Stimulated activated naive CD4-positive, alpha-beta T cell treated with Interleukin-2 at 50 U/mL for 16 hours (primary cell): ENCODE results near the gene SUN1.
"Not testable (repeated sequence)": the region's sequence is repeated elsewhere in the genome, so short reads cannot be mapped to it uniquely, and the experiment has no call there.

ENCODE experiments used
- DNase-seq: peaks from one replicate; lab custom pipeline; 2025; lab: John Stamatoyannopoulos, UW

Gene SUN1, protein sequence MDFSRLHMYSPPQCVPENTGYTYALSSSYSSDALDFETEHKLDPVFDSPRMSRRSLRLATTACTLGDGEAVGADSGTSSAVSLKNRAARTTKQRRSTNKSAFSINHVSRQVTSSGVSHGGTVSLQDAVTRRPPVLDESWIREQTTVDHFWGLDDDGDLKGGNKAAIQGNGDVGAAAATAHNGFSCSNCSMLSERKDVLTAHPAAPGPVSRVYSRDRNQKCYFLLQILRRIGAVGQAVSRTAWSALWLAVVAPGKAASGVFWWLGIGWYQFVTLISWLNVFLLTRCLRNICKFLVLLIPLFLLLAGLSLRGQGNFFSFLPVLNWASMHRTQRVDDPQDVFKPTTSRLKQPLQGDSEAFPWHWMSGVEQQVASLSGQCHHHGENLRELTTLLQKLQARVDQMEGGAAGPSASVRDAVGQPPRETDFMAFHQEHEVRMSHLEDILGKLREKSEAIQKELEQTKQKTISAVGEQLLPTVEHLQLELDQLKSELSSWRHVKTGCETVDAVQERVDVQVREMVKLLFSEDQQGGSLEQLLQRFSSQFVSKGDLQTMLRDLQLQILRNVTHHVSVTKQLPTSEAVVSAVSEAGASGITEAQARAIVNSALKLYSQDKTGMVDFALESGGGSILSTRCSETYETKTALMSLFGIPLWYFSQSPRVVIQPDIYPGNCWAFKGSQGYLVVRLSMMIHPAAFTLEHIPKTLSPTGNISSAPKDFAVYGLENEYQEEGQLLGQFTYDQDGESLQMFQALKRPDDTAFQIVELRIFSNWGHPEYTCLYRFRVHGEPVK

DNA sequence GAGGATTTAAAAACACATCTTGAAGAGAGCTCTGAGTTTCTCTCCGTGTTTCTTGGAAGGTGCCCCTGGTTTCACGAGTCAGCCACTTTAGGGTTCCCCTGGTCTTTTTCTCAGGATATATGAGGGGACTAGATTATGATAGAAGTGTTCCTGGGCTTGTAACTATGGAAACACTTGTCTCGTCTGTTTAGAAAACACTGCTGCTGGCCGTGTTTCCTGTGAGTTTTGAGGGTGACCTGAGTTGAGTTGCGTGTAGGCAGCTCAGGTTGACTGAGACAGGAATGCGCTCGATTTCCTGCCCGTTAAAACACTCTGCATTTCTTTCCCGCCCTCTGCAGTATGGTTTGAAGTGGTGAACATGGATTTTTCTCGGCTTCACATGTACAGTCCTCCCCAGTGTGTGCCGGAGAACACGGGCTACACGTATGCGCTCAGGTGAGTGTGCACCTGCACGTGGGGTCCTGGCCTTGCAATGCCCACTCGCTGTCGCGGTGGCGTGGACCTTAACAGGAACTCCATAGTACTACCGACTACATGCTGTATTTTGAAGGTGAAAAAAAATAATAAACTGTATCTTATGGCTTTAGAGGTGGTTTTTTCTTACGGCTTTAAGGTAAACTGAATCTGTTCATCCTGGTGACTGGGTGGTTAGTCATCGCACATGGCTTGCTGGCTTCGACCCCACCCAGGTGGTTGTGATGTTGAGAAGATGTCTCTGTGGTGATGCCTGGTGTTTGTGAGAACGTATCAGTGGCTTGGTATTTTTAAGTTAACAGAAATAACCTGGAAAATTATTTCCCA lies at the start of gene SUN1:
SUN1 (plus strand) TSS at position 310 of the 801 bp plus-strand sequence; CDS start at position 359, 49 bp downstream.
- peak; percentile 67 for DNase-seq

DNA sequence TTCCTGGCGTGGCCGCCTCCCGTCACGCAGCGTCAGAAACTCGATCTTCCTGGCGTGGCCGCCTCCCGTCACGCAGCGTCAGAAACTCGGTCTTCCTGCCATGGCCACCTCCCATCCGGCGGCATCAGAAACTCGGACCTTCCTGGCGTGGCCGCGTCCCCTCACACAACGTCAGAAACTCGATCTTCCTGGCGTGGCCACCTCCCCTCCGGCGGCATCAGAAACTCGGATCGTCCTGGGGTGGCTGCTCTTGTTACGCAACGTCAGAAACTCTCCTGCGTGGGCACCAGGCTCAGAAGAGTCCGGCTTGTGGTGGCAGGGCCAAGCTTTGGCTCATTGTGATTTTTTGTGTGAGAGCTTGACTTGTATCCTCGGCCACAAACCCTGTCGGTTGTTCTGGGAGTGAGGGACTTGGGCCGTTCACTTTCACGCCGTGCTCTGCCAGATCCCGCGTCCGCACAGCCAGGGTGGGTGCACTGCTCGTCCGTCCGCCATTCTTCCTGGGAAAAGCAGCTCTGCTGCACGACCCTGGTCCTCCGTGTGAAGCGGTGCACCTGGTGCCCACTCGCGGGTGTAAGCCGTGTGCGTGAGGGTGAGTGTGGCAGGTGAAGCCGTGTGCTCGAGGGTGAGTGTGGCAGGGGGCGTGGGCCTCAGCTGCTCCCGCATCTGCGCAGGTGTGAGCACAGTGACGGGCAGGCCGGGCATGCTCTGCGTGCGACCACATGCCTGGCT lies 49.4 kb upstream of the SUN1 start:
- DNase-seq, result no peak

DNA sequence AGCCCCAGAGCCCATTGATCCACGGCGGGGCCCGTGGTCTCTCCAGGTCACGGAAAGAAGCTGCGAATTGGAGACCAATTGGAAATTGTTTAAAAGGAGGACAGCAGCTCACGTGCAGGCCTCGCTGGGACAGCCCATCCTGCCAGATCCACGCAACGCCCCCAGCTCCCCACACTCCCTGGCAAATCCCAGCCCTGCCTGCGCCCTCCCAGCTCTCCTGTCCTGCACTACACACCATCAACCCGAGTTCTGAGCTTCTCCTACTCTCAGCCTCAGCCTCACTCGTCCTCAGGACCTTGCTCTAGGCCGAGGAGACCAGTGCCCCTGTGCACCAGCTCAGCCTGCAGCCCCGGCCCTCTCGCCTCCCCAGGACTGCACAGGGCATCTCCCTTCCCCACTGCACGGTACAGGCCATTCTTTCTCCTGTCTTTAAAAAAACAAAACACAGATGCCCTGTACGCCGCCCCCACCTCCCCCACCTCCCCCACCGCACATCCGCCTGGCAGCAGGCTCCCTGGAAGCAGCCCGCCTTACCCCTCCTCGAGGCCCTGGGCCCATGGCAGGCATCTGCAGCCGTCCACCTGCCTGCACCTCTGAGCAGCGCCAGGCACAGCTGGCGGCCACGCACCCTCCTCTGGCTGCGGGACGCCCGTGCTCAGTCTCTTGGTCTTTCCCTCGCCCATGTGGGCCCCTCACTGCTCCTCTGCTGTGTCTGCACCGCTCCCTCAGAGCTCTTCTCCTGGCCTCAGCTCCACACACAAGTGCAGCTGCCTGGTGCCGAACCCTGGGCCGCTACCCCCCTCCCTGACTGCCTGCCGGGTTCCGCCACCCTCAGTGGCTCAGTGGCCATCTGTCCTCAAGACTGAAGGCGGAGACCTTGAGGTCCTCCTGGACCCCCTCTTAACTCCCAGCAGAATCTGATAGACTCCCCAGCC lies 48.5 kb upstream of the SUN1 start:
- DNase-seq, result no peak

DNA sequence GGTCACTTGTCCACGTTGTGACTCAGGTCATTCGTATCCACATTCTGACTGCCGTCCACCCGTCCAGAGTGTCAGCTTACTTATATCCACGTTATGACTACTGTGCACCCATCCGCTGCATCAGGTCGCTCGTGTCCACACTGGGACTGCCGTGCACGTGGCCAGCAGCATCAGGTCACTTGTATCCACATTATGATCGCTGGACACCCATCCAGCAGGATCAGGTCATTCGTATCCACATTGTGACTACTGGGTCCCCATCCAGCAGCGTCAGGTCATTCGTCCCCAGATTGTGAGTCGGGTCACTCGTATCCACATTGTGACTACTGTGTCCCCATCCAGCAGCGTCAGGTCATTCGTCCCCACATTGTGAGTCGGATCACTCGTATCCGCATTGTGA lies 47.3 kb upstream of the SUN1 start:
- DNase-seq, result no peak

DNA sequence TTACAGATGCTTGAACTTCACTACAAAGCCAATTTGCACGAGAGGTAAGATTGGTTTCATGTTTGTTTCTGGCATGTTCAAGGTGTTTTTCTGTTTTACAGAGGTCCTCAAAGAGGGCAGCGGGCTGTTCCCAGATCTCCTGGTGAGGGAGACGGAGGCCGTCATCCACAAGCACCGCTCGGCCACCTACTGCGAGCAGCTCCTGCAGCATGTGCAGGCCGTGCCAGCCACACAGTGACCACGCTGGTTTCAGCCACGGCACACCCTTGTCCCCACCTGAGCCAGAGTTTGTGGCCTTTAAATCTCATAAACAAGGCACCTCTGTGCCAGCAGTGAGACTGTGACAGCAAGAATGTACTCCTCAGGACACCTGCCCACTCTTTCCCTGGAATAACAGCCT lies 46.9 kb upstream of the SUN1 start:
- no peak for DNase-seq

DNA sequence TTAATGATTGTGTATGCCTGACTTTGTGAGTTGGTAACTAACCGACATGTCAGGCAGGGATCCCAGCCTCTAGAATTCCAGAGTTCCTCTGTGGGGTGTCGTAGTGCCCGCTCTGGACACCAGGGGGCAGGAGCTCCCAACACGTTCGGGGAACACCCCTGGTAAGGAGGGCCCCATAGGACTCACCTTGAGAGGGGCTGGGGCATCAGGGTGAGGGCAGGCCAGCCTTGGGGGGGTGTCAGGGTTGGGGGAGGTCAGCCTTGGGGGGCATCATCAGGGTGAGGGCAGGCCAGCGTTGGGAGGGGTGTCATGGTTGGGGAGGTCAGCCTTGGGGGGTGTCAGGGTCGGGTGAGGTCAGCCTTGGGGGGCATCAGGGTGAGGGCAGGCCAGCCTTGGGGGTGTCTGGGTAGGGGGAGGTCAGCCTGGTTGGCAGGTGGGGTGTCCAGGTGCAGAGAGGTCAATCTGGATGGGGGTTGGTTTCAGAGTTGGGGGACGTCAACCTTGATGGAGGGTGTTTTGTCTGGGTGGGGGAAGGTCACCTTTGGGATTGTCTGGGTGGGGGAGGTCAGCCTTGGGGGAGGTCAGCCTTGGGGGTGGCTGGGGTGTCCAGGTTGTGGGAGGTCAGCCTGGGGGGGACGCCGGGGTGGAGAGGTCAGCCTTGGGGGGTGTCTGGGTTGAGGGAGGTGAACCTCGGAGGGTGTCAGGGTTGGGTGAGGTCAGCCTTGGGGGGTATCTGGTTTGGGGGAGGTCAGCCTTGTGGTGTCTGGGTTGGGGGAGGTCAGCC lies 45.6 kb upstream of the SUN1 start:
- DNase-seq, result peak; percentile 47

DNA sequence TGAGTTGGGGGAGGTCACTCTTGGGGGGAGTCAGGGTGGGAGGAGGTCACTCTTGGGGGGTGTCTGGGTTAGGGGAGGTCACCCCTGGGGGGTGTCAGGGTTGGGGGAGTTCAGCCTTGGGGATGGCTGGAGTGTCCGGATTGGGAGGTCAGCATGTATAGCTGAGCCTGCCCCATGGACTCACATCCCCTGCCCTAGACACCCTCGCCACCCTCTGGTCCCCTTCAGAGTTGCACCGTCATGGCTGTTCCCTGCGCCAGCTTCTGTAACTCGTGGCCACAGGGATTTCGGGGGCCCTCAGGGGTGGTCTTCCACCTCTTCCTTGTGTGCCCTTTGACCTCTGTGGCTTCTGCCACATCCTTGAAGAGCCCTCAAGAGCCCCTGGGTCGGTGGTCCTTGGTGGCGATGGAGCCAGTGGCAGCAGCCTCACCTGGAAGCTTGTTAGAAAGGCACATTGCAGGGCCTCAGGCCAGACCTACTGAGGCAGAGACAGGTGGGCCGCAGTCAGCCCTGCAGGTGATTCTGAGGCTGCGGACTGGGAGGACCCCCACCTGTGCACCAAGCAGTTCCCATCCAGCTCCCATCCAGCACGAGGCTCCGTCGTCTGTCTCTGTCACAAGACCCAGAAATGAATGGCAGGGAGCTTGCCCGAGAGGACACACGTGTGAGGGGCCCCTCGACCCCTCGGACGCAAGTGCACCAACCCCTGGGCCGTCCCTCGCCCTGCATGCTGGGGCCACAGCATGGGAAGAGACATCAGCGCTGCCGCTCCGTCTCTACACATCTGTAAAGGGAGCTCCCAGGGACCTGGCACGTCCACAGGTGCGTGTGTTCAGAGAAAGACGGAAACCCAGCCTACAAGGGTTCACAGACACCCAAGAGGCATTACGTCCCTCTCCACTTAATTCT lies 44.7 kb upstream of the SUN1 start:
- no peak for DNase-seq

DNA sequence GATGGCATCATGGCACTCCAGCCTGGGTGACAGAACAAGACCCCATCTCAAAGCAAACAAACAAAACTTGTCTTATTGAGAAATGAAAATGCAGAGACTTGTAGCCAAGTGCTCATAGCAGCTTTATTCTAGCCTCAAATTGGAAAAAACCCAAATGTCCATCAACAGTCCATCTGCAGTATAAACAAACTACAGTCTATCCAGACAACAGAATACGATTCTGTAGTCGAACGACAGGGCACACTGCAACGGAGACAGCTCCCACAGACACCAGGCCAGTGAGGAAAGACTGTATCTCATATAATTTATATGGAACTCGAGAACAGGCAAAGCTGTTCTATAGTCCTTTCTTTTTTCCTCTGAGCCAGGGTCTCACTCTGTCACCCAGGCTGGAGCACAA lies 40.8 kb upstream of the SUN1 start:
- DNase-seq, result no peak

DNA sequence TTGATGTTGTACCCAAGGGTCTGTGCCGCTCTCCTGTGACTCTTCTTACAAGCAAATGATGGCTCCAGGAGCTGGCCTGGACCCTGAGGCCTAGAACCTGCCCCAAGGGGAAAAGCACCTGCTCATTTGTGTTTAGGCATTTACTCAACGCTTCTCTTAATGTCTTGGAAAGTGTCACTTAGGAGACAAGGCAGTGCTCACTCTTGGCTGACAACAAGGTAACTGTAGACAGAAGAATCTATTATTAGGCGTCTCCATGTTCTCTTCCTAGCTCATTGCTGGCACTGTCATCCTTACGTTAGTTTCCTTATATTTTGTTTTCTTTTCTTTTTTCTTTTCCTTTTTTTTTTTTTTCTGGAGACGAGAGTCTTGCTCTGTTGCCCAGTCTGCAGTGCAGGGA lies 38.1 kb upstream of the SUN1 start:
- no peak for DNase-seq

DNA sequence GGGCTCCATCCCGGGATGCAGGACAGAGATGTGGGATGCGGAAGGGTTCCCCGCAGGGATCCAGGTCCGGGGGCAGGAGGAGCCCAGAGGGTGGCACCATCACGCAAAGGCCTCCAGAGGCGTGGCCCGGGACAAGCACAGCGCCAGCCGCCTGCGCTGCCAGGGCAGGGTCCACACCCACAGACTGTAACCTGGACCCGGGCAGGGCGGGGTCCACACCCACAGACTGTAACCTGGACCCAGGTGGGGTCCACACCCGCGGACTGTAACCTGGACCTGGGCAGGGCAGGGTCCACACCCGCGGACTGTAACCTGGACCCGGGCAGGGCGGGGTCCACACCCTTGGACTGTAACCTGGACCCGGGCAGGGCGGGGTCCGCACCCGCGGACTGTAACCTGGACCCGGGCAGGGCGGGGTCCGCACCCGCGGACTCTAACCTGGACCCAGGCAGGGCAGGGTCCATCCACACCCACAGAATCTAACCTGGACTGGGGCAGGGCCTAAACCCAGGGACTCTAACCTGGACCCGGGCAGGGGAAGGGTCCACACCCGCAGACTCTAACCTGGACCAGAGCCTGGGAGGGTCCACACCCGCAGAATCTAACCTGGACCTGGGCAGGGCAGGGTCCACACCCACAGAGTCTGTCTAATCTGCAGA lies 37.5 kb upstream of the SUN1 start:
- DNase-seq, result no peak

DNA sequence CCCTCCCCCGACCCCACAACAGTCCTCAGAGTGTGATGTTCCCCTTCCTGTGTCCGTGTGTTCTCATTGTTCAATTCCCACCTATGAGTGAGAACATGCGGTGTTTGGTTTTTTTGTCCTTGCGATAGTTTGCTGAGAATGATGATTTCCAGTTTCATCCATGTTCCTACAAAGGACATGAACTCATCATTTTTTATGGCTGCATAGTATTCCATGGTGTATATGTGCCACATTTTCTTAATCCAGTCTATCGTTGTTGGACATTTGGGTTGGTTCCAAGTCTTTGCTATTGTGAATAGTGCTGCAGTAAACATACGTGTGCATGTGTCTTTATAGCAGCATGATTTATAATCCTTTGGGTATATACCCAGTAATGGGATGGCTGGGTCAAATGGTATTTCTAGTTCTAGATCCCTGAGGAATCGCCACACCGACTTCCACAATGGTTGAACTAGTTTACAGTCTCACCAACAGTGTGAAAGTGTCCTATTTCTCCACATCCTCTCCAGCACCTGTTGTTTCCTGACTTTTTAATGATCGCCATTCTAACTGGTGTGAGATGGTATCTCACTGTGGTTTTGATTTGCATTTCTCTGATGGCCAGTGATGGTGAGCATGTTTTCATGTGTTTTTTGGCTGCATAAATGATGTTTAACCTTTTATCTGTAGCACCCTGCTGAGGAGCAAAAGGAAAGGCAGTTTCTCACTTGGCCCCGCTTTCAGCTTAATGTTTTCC lies 35.7 kb upstream of the SUN1 start:
- DNase-seq, result not testable (repeated sequence)

DNA sequence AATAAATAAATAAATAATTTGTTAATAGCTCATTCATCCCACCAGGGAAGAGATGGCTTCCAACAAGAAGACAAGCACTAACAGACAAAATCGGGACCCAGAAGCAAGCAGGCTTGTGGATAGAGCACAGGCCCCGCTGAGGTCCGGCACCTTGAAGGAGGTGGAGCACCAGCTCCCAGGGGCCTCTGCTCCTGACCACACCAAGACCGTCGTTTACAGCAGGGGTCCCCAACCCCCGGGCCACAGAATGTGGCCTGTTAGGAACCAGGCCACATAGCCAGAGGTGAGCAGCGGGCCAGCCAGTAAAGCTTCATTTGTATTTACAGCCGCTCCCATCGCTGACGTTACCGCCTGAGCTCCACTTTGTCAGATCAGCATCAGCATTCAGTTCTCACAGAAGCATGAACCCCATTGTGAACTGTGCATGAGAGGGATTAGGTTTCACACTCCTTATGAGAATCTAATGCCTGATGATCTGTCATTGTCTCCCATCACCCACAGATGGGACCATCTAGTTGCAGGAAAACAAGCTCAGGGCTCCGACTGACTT lies 33.3 kb upstream of the SUN1 start:
- no peak for DNase-seq

DNA sequence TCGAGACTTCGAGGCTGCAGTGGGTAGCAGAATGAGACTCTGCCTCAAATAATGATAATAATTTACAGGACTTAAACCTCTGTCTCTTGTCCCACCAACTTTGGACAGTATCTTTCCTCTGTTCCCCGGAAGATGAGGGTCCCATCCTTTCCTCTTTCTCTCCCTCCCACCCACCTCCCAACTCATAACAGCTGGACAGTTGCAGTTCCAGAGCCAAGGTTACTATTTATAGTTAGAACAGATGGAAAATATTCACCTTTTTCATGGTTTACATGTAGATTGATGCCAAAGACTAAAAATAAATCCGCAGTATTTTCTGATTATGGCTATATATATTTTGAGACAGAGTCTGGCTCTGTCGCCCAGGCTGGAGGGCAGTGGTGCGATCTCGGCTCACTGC lies 31.6 kb upstream of the SUN1 start:
- DNase-seq, result no peak

DNA sequence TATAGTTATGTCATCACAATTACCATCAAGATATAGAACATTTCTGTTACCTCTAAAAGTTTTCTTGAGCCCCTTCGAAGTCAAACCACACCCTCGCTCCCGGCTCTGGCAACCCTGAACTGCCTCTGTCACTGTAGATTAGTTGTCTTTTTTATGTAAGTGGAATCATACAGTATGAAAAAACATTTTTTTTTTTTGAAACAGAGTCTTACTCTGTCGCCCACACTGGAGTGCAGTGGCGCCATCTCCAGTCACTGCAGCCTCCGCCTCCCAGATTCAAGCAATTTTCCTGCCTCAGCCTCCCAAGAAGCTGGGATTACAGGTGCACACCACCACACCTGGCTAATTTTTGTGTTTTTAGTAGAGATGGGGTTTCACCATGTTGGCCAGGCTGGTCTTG lies 30.9 kb upstream of the SUN1 start:
- DNase-seq, result not testable (repeated sequence)

DNA sequence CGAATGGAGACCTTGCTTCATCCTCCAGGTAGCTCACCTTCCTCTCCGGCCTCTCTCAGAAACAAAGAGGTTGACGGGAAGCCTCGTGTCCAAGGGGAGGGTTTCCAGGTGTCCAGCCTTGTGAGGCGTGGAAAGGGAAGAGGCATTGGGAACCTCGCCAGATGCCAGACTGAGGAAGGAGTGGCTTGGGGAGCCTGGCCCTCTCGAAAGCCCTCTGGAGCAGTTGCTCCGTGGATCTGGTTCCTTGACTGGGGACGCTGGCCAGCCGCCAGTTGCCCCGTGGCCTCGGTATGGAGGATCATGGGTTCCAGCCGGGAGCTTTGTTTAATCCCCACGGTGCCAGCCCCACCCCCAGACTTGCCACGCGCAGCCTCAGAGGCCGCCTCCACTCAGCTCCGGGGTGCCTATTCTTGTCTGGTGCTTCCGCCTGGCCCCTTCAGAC lies 30.3 kb upstream of the SUN1 start:
- DNase-seq, result no peak

DNA sequence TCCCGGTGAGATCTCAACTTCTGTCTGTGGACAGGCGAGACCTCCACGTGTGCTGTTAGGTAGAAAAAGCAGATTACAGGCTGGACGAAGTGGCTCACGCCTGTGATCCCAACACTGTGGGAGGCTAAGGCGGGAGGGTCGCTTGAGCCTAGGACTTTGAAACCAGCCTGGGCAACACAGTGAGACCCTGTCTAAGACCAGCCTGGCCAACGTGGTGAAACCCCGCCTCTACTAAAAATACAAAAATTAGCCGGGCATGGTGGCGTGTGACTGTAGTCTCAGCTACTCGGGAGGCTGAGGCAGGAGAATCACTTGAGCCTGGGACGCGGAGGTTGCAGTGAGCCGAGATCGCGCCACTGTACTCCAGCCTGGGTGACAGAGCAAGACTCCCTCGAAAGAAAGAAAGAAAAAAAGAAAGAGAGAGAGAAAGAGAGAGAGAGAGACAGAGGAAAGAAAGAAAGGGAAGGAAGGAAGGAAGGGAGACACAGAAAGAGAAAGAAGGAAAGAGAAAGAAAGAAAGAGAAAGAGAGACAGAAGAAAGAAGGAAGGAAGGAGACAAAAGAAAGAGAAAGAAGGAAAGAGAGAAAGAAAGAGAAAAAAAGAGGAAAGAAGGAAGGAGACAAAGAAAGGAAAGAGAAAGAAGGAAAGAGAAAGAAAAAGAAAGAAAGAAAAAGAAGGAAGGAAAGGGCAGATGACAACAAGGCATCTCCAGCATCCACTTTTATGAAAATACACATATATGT lies 29.6 kb upstream of the SUN1 start:
- DNase-seq, result no peak
